GM18858 (cell line): Measurements from ENCODE around the gene SULT4A1.
"Not testable (repeated sequence)": the region's sequence is repeated elsewhere in the genome, so short reads cannot be mapped to it uniquely, and the experiment has no call there.

ENCODE experiments used
- ATAC-seq: cut with Tn5 transposase; IDR thresholded peaks from one replicate; pipeline ENCODE4 v1.9.1; 2021; ENCODE audit not compliant: unreplicated experiment

Gene SULT4A1, protein sequence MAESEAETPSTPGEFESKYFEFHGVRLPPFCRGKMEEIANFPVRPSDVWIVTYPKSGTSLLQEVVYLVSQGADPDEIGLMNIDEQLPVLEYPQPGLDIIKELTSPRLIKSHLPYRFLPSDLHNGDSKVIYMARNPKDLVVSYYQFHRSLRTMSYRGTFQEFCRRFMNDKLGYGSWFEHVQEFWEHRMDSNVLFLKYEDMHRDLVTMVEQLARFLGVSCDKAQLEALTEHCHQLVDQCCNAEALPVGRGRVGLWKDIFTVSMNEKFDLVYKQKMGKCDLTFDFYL

DNA sequence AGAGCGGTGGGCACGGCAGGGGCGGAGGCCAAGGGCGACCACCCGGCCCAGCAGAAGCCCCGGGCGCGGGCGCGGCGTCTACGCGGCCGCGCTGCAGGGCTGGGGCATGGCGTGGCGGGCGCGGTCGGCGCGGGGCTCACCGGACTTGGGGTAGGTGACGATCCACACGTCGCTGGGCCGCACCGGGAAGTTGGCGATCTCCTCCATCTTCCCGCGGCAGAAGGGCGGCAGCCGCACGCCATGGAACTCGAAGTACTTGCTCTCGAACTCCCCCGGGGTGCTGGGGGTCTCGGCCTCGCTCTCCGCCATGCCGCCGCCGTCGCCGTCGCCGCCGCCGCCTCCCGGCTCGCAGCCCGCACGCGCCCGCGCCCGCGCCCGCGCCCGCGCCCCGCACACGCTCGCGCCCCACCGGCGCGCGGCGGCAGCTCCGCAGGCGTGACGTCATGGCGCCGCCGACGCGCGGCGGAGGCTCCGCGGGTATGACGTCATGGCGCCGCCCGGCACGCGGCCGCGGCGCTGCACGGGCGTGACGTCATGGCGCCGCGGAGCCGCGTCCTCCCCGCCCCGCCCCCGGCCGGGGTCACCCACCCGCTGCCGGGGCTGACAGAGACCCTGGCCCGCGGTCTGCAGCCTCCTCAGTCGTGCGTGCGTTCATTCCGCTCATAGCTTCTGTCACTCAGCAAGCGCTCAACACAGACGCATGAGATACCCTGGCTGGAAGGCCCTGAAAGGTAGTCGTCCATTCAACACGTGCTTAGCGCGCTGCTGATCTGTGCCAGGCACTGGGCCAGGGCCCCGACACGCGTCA lies at the start of gene SULT4A1:
TSS of gene SULT4A1 (minus strand) at position 440 of the 808 bp plus-strand sequence. CDS start at position 309, 131 bp downstream.
- no peak for ATAC-seq

DNA sequence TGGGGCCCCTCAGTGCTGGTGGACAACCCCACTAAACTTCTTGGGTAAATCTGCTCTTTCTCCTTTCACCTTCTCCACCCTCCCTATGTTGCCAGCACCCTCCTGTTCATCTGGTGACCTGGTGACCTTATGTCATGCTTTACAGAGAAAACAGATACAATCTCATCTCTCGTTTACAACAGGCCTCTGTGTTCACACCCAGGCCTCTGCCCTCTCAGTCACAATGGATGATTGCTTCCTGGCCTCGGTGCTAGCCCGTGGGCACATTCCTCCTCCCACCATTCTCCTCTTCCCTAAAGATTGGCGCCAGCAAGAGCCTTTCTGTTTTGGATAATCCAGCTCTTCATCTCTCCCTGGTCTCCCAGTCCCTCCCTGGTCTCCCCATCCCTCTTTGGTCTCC lies 49.0 kb upstream of the SULT4A1 start:
- ATAC-seq = no peak

DNA sequence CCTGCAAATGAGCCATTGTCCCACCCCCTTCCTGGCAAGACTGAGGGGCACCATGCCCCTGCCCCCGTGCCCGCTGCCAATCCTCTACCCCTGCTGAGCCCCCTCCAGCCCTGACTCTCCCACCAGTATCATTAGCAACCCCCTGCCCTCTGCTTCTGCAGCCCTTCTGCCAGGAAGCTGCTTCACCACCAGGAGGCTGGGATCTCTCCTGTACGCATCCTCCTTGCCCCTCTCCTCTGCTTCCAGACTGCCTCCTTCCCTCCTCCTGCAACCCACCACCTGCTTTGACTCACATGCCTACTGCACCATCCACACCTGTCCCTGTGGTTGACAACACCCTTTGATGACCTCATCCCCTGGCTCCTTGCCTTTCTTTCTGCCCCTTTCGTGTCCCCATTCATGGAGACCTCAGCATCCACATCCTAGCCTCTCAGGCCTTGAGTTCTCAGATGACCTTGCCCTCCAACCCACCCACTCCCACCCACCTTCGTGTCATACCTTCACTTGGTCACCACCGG lies 47.9 kb upstream of the SULT4A1 start:
- ATAC-seq = no peak

DNA sequence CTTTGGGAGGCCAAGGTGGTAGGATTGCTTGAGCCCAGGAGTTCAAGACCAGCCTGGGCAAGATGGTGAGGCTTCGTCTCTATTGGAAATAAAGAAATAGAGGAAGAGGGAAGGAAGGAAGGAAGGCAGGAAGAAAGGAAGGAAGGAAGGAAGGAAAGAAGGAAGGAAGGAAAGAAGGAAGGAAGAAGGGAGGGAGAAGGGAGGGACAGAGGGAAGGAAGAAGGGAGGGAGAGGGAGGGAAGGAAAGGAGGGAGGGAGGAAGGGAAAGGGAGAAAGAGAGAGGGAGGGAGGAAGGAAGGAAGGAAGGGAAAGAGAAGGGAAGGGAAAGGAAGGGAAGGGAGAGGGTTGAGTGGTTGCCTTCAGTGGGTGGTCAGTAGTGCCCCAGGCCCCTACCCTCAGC lies 47.4 kb upstream of the SULT4A1 start:
- ATAC-seq = no peak

DNA sequence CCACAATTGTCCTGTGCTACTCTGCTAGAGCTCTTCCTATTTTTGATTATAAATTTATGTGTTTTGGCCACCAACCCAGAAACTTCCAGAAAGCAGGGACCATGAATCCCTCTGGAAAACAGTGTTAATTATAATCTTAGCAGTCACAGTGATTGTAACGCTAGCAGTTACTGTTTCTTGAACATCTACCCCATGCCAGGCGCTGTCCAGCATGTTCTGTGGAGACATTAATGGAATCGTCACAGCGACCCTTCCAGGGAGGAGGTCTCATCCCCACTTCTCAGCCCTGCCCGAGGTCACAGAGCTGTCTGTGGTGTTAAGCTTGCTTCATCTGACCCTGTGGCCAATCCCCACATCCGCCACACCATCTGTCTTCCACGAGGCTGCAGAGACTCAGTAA lies 43.4 kb upstream of the SULT4A1 start:
- ATAC-seq = no peak

DNA sequence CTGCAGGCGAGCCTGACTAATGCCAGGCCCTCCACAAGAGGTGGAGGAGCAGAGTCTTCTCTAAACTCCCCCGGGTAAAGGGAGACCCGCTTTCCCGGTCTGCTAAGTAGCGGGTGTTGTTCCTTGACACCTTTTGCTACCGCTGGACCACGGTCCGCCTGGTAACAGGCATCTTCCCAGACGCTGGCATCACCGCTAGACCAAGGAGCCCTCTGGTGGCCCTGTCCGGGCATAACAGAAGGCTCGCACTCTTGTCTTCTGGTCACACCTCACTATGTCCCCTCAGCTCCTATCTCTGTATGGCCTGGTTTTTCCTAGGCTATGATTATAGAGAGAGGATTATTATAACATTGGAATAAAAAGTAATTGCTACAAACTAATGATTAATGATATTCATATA lies 42.1 kb upstream of the SULT4A1 start:
- not testable (repeated sequence) for ATAC-seq

DNA sequence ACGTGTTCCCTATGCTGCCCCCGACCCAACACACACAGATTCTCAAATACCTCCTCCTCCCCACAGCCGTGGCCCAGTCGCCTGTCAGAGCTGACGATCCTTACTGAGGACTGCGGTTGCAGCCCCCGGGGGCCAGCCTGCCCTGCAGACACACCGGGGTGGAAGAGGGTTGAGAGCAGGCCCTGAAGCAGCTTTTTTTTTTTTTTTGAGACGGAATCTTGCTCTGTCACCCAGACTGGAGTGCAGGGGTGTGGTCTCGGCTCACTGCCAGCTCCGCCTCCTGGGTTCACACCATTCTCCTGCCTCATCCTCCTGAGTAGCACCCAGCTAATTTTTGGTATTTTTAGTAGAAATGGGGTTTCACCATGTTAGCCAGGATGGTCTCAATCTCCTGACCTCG lies 40.7 kb upstream of the SULT4A1 start:
- not testable (repeated sequence) for ATAC-seq

DNA sequence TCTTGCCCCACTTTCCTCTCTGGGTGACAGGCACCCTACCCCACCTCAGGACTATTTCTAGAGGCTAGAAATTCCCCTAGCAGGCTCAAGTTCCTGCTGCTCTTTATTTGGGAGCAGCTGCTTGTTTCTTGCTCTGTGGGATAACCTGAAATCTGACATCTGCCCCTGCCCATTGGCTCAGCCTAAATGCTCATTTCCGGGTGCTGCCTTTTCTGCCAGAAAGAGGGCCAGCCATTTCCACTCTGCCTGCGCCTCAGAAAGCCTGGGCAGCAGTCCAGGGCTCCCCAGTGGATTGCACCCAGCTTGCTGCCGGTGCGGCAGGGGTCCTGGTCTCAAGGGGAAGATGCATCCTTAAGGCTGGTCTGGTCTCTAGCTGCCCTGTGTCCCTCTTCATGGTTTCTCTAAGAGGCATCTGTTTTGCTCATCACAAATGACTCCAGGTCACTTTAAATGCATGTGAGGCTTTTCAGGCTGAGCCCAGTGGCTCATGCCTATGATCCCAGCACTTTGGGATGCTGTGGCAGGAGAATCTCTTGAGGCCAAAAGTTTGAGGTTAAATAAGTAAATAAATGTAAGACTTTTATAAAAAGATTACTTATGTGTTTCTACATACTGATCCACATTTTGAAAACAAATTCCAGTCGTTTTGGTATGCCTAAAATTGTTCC lies 39.8 kb upstream of the SULT4A1 start:
- ATAC-seq = no peak

DNA sequence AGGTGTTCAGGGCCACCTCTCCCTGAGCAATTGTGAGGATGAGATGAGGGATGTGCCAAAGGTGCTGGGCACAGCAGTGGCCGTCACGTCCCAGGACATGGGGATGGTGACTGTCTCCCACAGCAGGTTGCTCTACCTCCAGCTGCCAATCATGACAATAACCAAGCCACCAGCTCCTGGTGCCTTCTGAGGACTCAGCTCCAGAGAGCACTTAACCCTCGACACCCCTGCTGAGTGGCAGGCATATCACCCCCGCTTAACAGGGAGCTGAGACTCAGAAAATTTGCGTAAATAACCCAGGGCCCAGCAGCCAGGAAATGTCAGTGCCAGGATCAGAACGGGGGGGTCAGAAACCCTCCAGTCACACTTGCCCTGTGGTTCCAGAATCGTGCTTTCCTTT lies 37.9 kb upstream of the SULT4A1 start:
- ATAC-seq = no peak

DNA sequence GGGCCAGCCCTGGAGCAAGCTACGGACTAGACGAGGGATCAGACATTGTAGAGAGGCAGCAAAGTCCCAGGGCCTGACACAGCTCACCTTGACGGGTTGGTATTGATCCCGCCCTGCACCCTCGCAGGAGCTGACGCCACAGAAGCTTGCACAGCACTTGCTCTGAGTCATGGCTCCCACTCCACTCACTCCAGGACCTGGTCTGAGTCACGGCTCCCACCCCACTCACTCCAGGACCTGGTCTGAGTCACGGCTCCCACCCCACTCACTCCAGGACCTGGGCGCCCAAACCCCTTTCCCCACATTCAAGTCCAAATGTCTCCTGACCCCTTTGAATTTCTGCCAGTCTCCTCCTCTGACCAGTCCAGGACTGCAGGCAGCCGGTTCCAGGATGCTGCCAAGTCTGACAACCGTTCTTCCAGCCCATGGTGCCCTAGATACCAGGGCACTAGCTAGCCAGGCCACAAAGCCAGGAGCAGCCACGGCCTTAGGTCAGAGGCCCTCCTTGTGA lies 35.5 kb upstream of the SULT4A1 start:
- ATAC-seq = no peak

DNA sequence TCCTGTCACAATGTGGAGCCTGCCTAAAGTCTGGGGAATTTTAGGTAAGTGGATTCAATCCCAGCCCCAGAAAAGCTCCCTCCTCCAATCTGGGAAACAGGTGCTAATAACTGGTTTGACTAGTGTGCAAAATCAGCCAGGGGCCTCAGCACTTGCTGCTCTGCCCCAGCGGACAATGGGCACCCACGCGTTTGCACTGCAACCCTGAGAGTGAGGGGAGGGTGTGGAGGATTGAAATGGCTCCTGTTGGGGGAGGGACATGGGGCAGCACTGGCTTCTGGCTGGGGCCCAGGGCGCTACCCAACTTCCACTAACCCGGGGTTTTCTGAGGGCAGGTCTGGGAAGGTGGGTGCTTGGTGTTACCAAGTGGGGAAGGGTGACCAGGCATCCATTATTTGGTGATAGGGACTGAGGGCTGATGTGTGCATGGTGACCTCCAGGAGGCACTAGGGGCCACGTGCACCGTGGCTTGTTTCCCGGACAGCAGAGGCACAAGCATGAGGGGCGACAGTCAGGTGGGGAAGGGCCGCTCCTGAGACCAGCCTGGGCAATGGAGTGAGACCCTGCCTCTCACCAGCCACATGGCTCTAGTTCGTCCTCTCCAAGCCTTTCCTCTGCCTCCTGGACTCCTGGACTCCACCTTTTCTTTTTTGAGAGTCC lies 33.8 kb upstream of the SULT4A1 start:
- no peak for ATAC-seq

DNA sequence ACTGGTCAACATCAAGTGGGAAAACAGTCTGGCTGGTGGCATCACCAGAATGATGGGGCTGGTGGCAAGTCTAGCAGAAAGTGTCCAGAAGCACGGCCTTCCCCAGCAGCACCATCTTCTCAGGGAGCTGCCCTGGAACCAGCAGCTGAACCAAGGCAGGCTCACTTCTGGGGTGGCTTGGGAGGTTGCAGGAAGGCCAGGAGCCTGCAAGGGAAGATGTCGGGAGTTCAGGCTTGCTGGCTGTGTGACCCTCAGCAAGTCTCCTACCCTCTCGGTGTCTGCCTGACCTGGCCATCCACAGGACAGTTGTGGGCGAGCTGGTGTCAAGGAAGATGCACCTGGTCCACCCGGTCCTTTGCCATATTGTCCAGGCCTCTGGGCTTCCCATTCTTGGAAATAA lies 31.8 kb upstream of the SULT4A1 start:
- ATAC-seq = no peak

DNA sequence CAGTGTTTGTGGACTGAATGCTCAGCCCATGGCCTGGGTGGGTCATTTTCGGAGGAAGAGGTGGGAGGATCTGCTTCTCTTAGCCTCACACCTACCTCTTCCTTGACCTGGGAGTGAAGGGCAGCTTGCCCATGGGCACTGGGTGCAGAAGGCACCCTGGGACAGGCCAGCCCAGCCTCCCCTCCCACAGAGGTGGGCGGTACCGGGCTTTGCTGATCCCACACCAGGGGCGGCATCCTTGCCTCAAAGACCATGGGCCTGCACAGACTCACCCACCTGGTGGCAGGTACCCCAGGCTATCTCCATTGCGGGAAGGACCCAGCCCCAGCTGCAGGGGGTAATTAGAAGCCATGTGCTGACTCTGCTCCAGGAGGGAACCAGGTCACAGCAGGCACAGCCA lies 31.0 kb upstream of the SULT4A1 start:
- ATAC-seq = no peak

DNA sequence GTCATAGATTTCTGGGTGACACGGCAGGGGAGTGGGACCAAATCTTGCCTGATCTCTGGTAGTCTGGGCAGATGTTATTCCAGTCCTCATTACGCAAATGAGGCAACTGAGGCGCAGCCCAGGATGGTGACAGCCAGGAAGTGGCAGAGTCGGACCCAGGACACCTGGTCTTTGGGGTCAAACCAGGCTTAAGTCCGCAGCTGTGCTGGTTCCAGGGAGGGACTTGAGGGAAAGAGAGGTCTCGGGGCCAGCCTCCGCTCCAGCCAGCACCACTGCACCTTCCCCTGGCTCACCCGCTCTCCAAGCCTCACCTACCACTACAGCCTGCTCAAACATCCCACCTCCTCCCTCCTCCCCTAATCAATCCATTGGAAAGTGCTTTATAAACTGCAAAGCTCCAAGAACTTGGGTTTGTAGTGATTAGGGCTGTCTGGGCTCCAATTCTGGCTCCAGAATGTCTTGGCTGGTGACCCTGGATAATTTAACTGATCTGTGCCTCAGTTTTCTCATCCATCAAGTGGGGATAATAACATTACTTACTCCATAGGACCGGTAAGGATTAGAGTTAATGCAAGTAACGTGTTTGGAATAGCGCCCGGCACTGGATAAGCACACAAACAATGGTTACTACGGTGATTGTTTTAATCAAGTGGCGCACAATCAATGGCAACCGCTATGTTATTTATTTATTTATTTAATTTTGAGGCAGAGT lies 30.0 kb upstream of the SULT4A1 start:
- ATAC-seq = no peak

DNA sequence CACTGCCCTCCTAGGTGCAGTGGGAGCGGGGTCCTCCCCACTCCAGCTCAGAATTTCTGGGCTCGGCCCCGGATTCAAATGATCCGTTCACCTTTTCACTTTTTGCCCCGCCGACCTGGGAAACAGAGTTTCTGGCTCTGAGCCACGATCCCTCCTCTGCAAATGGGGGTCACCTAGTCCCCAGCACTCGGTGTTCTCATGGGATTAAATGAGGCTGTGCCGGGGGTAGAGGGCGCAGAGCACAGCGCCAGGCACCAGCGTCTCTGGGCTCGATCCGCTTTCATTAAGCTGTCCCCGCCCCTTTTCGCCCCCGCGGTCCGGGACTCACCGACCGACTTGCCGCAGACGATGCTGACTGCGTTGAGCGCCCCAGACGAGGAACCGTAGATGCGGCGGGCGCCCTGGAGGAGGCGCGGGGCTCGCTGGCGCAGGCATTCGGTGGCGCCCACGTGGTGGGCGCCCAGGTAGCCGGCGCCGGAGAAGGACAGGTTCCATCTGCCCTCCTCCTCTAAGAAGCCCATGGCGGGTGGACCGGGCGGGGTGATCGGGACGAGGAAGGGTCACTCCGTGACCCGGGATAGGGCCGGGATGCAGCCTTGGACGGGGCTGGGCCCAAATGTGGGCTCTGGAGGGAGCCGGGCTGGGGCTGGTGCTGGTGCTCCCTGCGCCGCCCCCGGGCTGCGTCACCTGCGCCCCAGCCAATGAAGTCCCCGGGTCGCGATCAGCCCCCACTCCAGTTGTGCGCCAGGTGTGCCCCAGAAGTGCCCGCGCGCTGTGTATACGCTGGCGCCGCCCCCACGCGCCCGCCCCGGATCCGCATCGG lies 29.3 kb upstream of the SULT4A1 start, which contains the start of gene PNPLA5:
TSS of gene PNPLA5 (minus strand) at position 654 of the 823 bp plus-strand sequence. CDS start at position 521, 133 bp downstream.
- ATAC-seq = no peak

DNA sequence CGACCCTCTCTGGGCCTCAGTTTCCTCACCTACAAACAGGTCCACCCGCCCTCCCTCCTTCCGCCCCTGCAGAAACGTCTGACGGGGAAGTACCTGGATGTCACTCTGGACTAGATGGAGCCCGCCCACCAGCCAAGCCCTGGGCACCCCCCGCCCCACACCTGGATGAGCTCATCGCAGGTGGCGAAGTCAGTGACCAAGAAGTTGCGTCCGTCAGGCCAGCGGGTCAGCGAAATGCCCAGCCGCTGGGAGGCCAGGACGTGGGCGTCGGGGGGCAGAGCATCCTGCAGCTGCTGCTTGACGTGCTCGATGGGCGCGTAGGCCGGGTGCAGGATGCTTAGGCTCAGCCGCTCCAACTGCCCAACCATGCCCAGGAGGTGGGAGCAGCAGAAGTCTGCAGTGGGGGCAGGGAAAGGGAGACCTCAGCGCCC lies 28.6 kb upstream of the SULT4A1 start:
- ATAC-seq = no peak

DNA sequence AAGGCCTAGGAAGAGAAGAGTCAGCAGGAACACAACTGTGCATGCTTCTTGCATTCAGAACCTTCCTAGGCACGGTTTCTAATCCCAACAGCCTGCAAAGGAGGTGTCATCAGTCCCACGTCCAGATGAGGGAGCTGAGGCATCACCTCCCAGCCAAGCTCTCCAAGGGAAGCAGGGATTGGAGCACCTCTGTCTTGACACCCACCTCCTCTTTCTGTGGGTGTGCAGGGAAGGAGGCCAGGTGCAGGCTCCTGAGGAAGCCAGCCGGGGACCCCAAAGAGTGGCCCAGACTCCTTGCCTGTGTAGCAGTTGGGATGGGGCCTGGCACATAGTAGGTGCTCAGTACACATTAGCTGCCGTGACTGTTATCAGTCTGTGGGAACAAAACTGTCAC lies 27.5 kb upstream of the SULT4A1 start:
- ATAC-seq = no peak

DNA sequence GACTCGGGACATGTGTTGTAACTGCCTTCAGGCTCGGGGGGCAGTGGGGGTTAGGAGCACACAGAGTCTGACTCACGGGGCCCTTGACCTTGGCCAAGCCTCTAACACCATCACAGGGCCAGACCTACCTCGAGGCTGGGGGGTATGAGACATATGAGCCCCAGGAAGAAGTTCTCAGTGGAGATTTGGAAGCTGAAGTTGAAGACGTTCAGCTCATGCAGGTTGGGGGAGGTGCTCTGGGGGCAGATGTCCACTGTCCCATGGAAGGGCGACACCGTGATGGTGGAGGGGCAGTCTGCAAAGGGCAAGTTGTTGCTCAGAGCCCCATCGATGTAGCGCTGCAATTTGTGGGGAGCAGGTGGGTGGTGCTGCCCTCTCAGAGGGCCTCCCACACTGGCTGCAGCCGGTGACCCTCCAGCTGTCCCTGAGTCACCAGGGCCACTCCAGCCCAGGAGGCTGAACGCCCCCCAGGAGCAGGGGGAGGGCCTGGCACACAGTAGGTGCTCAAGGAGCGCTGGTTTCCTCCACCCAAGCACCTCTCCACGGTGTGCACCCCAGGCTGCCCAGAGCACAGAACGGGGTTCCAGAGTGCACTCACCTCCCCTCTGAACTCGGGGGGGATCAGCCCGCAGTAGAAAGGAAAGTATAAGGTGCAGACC lies 27.0 kb upstream of the SULT4A1 start:
- no peak for ATAC-seq

DNA sequence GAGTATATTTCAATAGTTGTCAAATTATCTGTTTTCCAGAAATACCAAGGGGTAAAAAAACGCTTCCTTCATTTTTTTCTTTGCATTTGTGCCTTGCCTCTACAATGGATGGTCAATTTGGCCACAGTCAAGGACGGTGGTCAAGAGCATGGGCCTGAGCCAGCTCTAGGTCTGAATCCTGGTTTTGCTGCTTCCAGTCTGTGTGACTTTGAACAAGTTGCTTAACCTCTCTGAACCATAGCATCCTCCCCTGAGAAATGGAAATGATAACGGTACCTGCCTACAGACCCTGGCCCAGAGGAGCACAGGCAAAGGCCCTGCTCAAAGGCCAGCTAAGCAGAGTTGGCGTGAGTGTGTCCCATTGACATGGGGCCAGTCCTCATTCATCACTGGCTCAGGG lies 26.4 kb upstream of the SULT4A1 start:
- ATAC-seq = no peak
